PFSK-1 (cell line): Measurements from ENCODE around the gene RHOG.

ENCODE experiments used
- FOXP2 ChIP-seq: optimal IDR thresholded peaks from 2 replicates; pipeline ENCODE3; 2011; ENCODE audit warnings: borderline replicate concordance, control low read depth, inconsistent platforms; ENCODE audit not compliant: insufficient read depth; ENCODE audit errors: extremely low read length, extremely low read depth
- POLR2AphosphoS5 ChIP-seq: IDR thresholded peaks from 2 replicates; pipeline ENCODE4 v1.6.1; 2012; ENCODE audit warnings: low read depth, mild to moderate bottlenecking, control low read depth, low read length, moderate library complexity
- REST ChIP-seq, 2 experiments: IDR thresholded peaks; 2 replicates each; pipeline versions ENCODE4 v1.6.1 to v1.8.0; 2011 to 2012; ENCODE audit warnings: low read depth in 2 of 2, low read length in 2 of 2, control low read depth in 1 of 2, inconsistent platforms in 1 of 2, mild to moderate bottlenecking in 1 of 2, moderate library complexity in 1 of 2; ENCODE audit not compliant: insufficient read depth in 1 of 2
- SIN3A ChIP-seq: IDR thresholded peaks from 2 replicates; pipeline ENCODE4 v1.6.1; 2012; ENCODE audit warnings: mild to moderate bottlenecking, low read length, moderate library complexity, borderline replicate concordance; ENCODE audit not compliant: insufficient read depth
- TAF1 ChIP-seq: IDR thresholded peaks from 2 replicates; pipeline ENCODE4 v1.6.1; 2012; ENCODE audit warnings: low read length, control low read depth, borderline replicate concordance; ENCODE audit not compliant: insufficient read depth

RHOG gene

GRCh38 chr11:3866836-3867208, 26.1 kb upstream of the RHOG start:
- no peak for TF ChIP-seq SIN3A
- TF ChIP-seq POLR2AphosphoS5, result no peak
- no peak for TF ChIP-seq TAF1
- no peak for TF ChIP-seq FOXP2
- no peak for TF ChIP-seq REST (IDR thresholded peaks at IDR 0.05; ENCODE audit: insufficient read depth in 1 of 2, low read depth in 2 of 2, low read length in 2 of 2)

GRCh38 chr11:3866206-3866605, 25.4 kb upstream of the RHOG start:
- TF ChIP-seq FOXP2, result no peak
- TF ChIP-seq POLR2AphosphoS5, result no peak

- no peak for TF ChIP-seq REST (IDR thresholded peaks at IDR 0.05; ENCODE audit: insufficient read depth in 1 of 2, low read depth in 2 of 2, low read length in 2 of 2)
- no peak for TF ChIP-seq SIN3A
- TF ChIP-seq FOXP2, result no peak
- no peak for TF ChIP-seq POLR2AphosphoS5
Observed at GRCh38 chr11:3865388-3866193, 24.8 kb upstream of the RHOG start.

GRCh38 chr11:3861683-3862082, 20.9 kb upstream of the RHOG start:
- TF ChIP-seq POLR2AphosphoS5 (no peak), REST (IDR thresholded peaks at IDR 0.05; ENCODE audit: insufficient read depth in 1 of 2, low read depth in 2 of 2, low read length in 2 of 2) (no peak), FOXP2 (no peak), SIN3A (no peak), TAF1 (no peak)

- TF ChIP-seq FOXP2, result no peak
- TF ChIP-seq REST (IDR thresholded peaks at IDR 0.05; ENCODE audit: insufficient read depth in 1 of 2, low read depth in 2 of 2, low read length in 2 of 2), result no peak
- no peak for TF ChIP-seq POLR2AphosphoS5
- no peak for TF ChIP-seq TAF1
Observed at GRCh38 chr11:3860375-3860774, 19.6 kb upstream of the RHOG start.
